Measurements from ENCODE around the gene TMEM178B.

- TF ChIP-seq CTCF (IDR thresholded peaks at IDR 0.05 in 4 of 5, conservative IDR thresholded peaks at IDR 0.05 in 1 of 5) (no peak), POLR2A (IDR thresholded peaks at IDR 0.05) (no peak)
Observed at GRCh38 chr7:141217938-141218337, 144.1 kb downstream of the TMEM178B start.
